Left hindlimb (tissue), 1 donor: ENCODE measurements around the gene ASIC2.

Experiments used
- DNase-seq: peaks from one replicate; pipeline ENCODE4 v3.0.0-alpha.2; 2018

Gene ASIC2

DNA sequence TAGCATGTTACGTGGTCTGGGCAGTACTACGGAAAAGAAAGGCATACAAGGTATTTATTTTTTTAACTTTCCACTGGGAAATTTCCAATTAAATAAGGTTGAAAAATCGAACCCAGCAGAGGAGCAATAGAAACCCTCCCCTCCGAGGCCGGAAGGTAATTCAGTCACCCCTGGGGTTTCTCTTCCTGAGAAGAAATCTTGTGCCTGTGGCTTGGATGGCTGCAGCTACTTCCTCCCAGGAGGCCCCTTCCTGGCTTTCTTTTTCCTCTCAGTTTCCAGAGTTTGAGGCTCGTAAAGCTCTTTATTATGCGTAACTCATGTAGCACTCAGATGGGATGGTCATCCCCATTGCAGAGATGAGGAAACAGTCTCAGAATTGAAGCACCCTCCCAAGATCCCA is 140.3 kb downstream of the ASIC2 start:
- DNase-seq = no peak

- DNase-seq = no peak
Observed at GRCh38 chr17:33151565-33151964, 141.5 kb downstream of the ASIC2 start.

GRCh38 chr17:33145941-33146340 is 147.2 kb downstream of the ASIC2 start:
- no peak for DNase-seq

GRCh38 chr17:33144837-33145236 is 148.3 kb downstream of the ASIC2 start:
- no peak for DNase-seq

- DNase-seq = no peak
Observed at GRCh38 chr17:33142705-33143299, 150.3 kb downstream of the ASIC2 start.

DNA sequence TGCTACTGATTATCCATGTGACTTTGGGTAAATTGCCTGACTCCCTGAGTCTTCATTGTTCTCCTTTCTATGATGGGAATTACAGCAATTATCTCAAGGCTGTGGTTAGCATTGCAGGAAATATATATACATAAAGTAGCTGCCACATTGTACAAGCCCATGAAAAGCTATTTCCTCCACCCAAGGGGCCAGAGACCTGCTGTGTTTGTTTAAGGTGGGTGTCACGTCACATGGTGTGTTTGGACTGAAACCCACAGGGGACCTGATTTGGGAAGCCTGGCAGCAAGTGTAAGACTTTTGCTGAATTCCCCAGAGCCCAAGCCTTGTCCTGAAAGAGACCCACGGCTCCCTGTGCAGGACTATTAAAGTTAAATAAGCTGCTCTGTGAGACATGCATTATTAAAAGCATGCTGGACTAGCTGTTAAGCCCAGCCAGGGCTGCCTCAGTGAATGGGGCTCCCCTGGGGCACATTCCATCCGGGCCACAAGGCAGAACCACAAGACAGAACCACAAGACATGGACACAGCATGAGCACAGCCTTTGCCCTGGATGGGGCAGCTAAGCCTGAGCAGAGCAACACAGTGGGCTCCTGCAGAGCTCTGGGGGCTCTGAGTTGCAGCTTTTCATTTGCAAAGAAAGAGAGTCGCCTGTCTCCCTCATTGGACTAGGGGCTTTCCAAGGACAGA is 152.5 kb downstream of the ASIC2 start:
- DNase-seq = no peak

DNA sequence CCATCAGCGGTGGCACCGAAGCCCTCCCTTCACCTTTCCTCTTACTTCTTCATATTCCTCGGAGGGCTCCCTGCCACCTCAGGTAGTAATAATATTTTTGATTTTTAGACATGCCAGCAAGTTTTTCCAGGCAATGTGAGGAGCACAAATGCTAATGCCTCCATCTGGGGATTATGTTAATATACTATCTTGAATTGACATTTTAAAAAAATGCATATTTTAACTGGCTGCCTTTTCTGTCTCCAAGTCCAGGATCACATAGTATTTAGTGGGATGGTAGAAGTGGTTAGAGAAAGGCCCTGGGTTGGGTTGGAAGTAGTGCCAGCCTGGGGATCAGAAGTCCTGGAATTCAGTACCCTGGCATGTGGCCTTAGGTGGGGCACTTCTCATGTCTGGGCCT is 154.5 kb downstream of the ASIC2 start:
- DNase-seq = no peak

DNA sequence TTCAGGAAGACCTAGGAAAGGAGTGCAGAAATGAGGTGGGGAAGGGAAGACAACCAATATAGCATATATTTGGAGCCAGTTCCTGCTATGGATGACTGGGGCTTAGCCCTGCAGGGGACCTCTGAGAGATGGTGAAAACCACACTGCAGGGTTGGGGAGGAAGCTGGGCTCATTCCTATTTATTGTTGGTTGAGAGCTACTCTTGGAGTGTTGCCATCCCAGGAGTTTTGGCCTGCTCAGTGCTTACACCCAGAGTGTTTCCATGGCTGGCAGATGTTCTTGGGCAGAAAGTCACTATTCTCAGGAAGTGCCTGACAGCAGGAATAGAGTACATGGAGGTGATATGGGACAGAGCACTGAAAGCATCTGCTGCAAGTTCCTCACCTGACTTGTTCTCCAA is 155.7 kb downstream of the ASIC2 start:
- DNase-seq = no peak

DNA sequence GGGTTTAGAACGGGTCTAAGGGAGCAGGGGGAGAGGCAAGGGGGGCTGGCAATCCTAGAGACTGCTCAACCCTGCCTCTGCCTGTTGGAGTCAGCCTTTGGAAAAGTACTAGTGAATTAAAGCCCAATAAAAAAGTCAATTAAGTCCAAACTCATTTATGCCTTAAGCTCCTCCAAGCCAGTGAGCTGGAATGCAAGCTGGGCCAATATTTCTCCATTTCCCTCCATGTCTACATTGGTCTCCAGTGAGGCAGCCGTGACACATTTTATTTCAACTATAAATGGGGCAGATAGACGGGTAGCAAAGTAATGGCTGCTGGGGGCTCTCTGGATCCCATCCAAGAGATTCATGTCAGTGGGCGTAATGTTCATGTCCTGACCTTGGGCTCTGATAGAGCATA is 157.4 kb downstream of the ASIC2 start:
- no peak for DNase-seq

DNA sequence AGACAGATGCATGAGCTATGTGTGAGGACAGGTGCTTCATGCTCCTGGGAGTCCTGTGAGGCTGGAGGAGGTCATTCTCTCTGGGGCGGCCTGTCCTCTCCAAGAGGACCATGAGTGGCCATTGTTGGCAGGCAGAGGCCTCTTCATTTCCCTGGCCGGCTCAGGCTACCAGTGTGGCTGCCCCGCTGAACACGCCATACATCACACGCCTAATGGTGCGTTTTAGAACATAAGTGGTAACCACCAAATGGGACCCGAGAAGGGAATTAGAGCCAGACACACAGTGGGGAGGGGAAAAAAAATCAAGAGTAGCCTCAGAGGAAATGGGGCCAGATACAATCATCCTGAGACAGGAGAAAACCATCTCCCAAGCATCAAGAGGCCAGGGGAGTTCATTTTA is 161.5 kb downstream of the ASIC2 start:
- DNase-seq = no peak

DNA sequence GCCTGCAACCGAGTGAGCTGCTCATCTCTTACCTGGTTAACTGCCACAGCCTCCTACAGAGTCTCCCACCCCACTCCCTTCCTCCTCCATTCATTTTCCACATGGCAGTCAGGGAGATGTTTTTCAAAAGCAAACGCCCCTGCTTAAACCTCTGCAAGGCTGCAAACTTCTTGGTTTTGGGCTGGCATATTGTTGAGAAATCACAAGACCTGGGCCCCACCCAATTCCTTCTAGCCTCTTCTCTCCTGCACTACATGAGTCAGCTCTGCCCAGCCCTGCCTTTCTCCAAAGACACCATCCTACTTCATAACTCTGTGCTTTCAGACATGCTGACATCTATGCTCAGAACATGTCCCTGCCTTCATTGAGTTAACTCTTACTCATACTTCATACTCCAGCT is 165.4 kb downstream of the ASIC2 start:
- no peak for DNase-seq

DNA sequence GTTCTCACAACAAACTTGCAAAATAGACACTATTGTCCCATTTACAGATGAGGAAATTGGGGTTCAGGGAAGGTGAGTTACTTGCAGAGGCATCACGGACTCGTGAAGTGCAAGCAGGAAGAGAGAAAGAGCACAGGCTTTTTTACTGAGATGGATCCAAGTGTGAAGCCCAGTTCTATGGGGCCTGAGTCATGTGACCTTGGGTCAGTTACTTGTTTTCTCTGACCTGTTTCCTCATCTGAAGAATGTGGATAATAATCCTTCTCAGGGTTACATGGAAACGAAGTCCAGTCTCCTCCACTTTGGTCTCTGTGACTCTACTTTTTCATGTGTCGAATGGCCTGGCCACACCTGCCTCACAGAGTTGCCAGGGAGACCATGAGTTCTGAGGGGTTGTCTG is 167.0 kb downstream of the ASIC2 start:
- no peak for DNase-seq

DNA sequence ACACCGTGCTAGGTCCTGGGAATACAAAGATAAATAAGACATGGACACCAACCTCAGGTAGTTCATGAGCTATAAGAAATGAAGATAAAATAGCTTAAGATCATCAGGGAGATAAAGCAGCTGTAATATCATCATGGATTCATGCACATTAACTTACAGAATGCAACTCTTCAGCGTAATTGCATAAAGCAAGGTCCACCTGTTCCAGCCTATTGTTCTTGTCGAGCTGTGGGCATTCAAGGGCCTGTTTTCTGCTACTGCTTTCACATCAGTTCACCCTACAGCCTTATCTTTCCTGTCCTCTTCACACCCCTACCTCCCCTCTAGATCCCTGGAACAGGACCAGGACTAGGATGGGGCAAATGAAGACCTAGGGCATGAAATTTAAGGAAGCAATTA is 167.5 kb downstream of the ASIC2 start:
- DNase-seq = no peak

- no peak for DNase-seq
Observed at GRCh38 chr17:33124871-33125551, 168.1 kb downstream of the ASIC2 start.

DNA sequence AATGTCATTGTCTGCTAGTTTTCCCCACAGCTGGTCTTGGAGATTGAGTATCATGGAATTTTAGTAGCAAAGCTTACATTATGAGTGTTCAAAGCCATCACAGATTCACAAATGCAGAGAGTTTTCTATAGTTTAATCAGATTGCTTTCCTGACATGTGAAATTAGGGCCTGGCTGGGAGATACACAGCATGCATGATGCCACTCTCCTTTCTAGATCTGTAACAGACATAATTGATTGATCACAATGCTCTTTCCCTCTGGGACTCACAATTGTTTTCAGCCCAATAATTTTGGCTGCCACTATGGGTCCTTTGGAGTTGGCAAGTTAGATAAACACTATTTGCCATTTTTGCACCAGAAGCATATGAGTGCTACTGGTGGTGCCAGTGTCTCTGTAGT is 168.9 kb downstream of the ASIC2 start:
- no peak for DNase-seq

- no peak for DNase-seq
Observed at GRCh38 chr17:33121756-33122155, 171.3 kb downstream of the ASIC2 start.

GRCh38 chr17:33121272-33121671 is 171.8 kb downstream of the ASIC2 start:
- DNase-seq = no peak

GRCh38 chr17:33120103-33120502 is 173.0 kb downstream of the ASIC2 start:
- peak; percentile 50 for DNase-seq

DNA sequence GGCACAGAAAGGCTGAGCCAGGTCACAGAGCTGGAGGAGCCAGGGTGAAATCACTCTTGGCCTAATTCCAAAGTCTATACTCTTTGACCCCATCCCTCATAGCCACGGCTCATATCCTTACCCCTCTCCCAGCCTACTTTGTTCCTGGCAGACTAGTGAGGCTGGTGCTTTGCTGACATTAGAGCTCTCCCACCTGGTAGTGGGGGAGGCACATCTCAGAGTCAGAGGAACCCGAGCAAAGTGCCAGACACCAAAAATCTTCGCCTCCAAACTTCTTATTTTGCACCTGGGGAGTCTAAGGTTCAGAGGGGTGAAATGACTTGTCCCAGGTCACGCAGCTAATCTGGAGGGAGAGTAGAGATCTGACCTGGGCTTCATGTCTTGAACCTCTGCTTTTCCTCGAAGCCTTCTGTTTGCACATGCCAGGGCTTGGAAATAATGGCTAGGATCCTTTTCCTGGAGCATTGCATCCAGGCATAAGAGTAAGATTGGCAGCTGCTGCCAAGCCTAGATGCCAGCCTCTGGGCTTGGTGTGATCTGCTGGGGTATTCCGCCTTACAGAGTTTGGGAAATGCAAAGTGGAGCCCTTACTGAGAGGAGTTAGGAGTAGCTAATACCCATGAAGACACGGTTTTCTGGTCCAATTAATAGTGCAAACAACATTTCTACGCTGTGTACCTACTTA is 174.6 kb downstream of the ASIC2 start:
- no peak for DNase-seq

GRCh38 chr17:33116021-33116551 is 177.0 kb downstream of the ASIC2 start:
- DNase-seq = no peak

DNA sequence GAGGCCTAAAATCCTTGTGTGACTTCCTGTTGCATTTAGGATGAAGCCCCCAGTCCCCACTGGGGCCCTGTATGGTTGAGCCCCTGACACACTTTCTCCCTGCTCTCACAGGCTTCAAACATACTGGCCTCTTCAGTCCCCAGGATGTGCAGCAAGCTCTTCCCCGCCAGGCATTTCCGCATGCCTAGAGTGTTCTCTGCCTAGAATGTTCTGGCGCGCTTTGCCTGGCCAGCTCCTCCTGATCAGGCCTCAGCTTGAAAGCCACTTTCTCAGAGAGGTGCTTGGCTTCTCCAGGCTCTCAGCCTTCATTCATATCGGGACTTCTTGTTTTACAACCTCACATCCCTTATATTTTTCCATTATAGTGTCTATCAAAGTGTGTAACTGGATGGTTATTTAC is 177.7 kb downstream of the ASIC2 start:
- DNase-seq = no peak

GRCh38 chr17:33113991-33114370 is 179.1 kb downstream of the ASIC2 start:
- DNase-seq = no peak

GRCh38 chr17:33113276-33113990 is 179.7 kb downstream of the ASIC2 start:
- peak; percentile 68 for DNase-seq
